H9 (cell line): ENCODE data around the gene CAPN5. TPM values are rescaled to one million over a fixed set of nuclear protein-coding genes. Genes with fewer than 3 reads are reported as not detected.

Source experiments
- DNase-seq: peaks from one replicate; pipeline ENCODE4 v3.0.0-alpha.2; 2017
- H2AFZ ChIP-seq: one replicate; pipeline ENCODE4 v1.6.1; 2013; ENCODE audit warnings: mild to moderate bottlenecking, low read length, control low read depth, moderate library complexity
- H2AK5ac ChIP-seq: 2 replicates; pipeline ENCODE4 v1.6.1; 2013; ENCODE audit warnings: low read length, control low read depth, mixed read lengths; ENCODE audit not compliant: insufficient read length
- H2BK120ac ChIP-seq: one replicate; pipeline ENCODE4 v1.6.1; 2013; ENCODE audit warnings: low read depth, mild to moderate bottlenecking, low read length, control low read depth, inconsistent platforms; ENCODE audit not compliant: poor library complexity, severe bottlenecking
- H2BK12ac ChIP-seq: 2 replicates; pipeline ENCODE4 v1.6.1; 2013; ENCODE audit warnings: low read length, control low read depth, mixed read lengths, low read depth; ENCODE audit not compliant: insufficient read length
- H2BK15ac ChIP-seq: 2 replicates; pipeline ENCODE4 v1.6.1; 2013; ENCODE audit warnings: low read depth, low read length, control low read depth
- H2BK20ac ChIP-seq: one replicate; pipeline ENCODE4 v1.6.1; 2013; ENCODE audit warnings: low read depth, mild to moderate bottlenecking, low read length, control low read depth, inconsistent platforms; ENCODE audit not compliant: poor library complexity, severe bottlenecking
- H2BK5ac ChIP-seq: 2 replicates; pipeline ENCODE4 v1.6.1; 2013; ENCODE audit warnings: low read length, control low read depth, mixed read lengths; ENCODE audit not compliant: insufficient read length
- H3K14ac ChIP-seq: 2 replicates; pipeline ENCODE4 v1.6.1; 2013; ENCODE audit warnings: low read length, control low read depth; ENCODE audit not compliant: insufficient read depth
- H3K18ac ChIP-seq: 2 replicates; pipeline ENCODE4 v1.6.1; 2013; ENCODE audit warnings: low read depth, mild to moderate bottlenecking, mixed read lengths, low read length, control low read depth; ENCODE audit not compliant: insufficient read length
- H3K23ac ChIP-seq: 2 replicates; pipeline ENCODE4 v1.6.1; 2013; ENCODE audit warnings: low read length, control low read depth, mixed read lengths, low read depth; ENCODE audit not compliant: insufficient read length
- H3K23me2 ChIP-seq: 2 replicates; pipeline ENCODE4 v1.6.1; 2013; ENCODE audit warnings: low read depth, mild to moderate bottlenecking, mixed read lengths, low read length, control low read depth; ENCODE audit not compliant: insufficient read length, poor library complexity, severe bottlenecking
- H3K27ac ChIP-seq: 2 replicates; pipeline ENCODE4 v1.5.1; 2013; ENCODE audit warnings: low read length, control low read depth, mixed read lengths, low read depth; ENCODE audit not compliant: insufficient read length
- H3K27me3 ChIP-seq: 2 replicates; pipeline ENCODE4 v1.6.1; 2013; ENCODE audit warnings: low read length, control low read depth, inconsistent platforms; ENCODE audit not compliant: insufficient read depth
- H3K4ac ChIP-seq: 2 replicates; pipeline ENCODE4 v1.6.1; 2013; ENCODE audit warnings: low read depth, mild to moderate bottlenecking, control low read depth, inconsistent platforms, low read length, moderate library complexity
- H3K4me1 ChIP-seq: 2 replicates; pipeline ENCODE4 v1.6.1; 2013; ENCODE audit warnings: low read length, control low read depth, inconsistent platforms; ENCODE audit not compliant: insufficient read depth
- H3K4me2 ChIP-seq: 2 replicates; pipeline ENCODE4 v1.6.1; 2013; ENCODE audit warnings: low read length, control low read depth, mixed read lengths; ENCODE audit not compliant: insufficient read length, insufficient read depth
- H3K56ac ChIP-seq: 2 replicates; pipeline ENCODE4 v1.6.1; 2013; ENCODE audit warnings: low read depth, mild to moderate bottlenecking, mixed read lengths, low read length, control low read depth; ENCODE audit not compliant: insufficient read length
- H3K79me1 ChIP-seq: 2 replicates; pipeline ENCODE4 v1.6.1; 2013; ENCODE audit warnings: low read depth, mild to moderate bottlenecking, moderate library complexity, low read length, control low read depth, inconsistent platforms; ENCODE audit not compliant: insufficient read depth, poor library complexity, severe bottlenecking
- H3K79me2 ChIP-seq: 2 replicates; pipeline ENCODE4 v1.6.1; 2013; ENCODE audit warnings: low read length, control low read depth, inconsistent platforms; ENCODE audit not compliant: insufficient read depth
- H3K9ac ChIP-seq: 2 replicates; pipeline ENCODE4 v1.6.1; 2013; ENCODE audit warnings: low read length, control low read depth, mixed read lengths; ENCODE audit not compliant: insufficient read length; ENCODE audit errors: extremely low read depth
- H3K9me3 ChIP-seq: one replicate; pipeline ENCODE4 v1.6.1; 2013; ENCODE audit warnings: low read depth, low read length, inconsistent platforms; ENCODE audit not compliant: control insufficient read depth
- H3T11ph ChIP-seq: one replicate; pipeline ENCODE4 v1.6.1; 2013; ENCODE audit warnings: mild to moderate bottlenecking, low read length, control low read depth, inconsistent platforms
- H4K20me1 ChIP-seq: one replicate; pipeline ENCODE4 v1.6.1; 2013; ENCODE audit not compliant: control insufficient read depth, insufficient read length, insufficient read depth
- H4K5ac ChIP-seq: 2 replicates; pipeline ENCODE4 v1.6.1; 2013; ENCODE audit warnings: low read depth, mild to moderate bottlenecking, mixed read lengths, low read length, control low read depth; ENCODE audit not compliant: insufficient read length
- H4K8ac ChIP-seq: replicated peaks from 2 replicates; pipeline ENCODE4 v1.6.1; 2013; ENCODE audit warnings: low read length, control low read depth, mixed read lengths, low read depth; ENCODE audit not compliant: insufficient read length
- H4K91ac ChIP-seq: 2 replicates; pipeline ENCODE4 v1.6.1; 2013; ENCODE audit warnings: low read depth, mild to moderate bottlenecking, moderate library complexity, mixed read lengths, low read length, control low read depth; ENCODE audit not compliant: insufficient read length
- H3K27ac Mint-ChIP-seq, 3 experiments: 2 replicates in 2 of 3; 3 replicates in 1 of 3; pipeline ENCODE4 v1.8.0; 2020 to 2021; ENCODE audit warnings: mixed read lengths in 3 of 3, mild to moderate bottlenecking in 1 of 3, moderate library complexity in 1 of 3
- H3K27me3 Mint-ChIP-seq: 2 replicates; pipeline ENCODE4 v1.8.0; 2021; ENCODE audit warnings: low read depth, mild to moderate bottlenecking, moderate library complexity, mixed read lengths
- H3K36me3 Mint-ChIP-seq, 3 experiments: 2 replicates in 2 of 3; 3 replicates in 1 of 3; pipeline ENCODE4 v1.8.0; 2020 to 2021; ENCODE audit warnings: low read depth in 3 of 3, mixed read lengths in 3 of 3; ENCODE audit not compliant: insufficient read depth in 1 of 3
- H3K4me1 Mint-ChIP-seq, 2 experiments: 2 replicates each; pipeline ENCODE4 v1.8.0; 2020; ENCODE audit warnings: mixed read lengths in 2 of 2
- H3K4me3 Mint-ChIP-seq, 2 experiments: 2 replicates in 1 of 2; 3 replicates in 1 of 2; pipeline ENCODE4 v1.8.0; 2020 to 2021; ENCODE audit warnings: mild to moderate bottlenecking in 2 of 2, mixed read lengths in 2 of 2, moderate library complexity in 1 of 2
- H3K9me3 Mint-ChIP-seq, 2 experiments: 2 replicates in 1 of 2; 3 replicates in 1 of 2; pipeline ENCODE4 v1.8.0; 2020; ENCODE audit warnings: mild to moderate bottlenecking in 2 of 2, mixed read lengths in 2 of 2, moderate library complexity in 1 of 2
- WGBS: extraction: QIAGEN DNeasy Blood & Tissue Kit; methylation state at CpG from one replicate; pipeline ENCODE4 v1.1.7; 2013; ENCODE audit warnings: missing lambda C conversion rate, low lambda C conversion rate, mixed read lengths; ENCODE audit not compliant: insufficient read length; ENCODE audit errors: extremely low coverage; 5-methylcytosine and 5-hydroxymethylcytosine counted together
- total RNA-seq: library from RNA; stranded (reverse); gene quantifications from 2 replicates; pipeline ENCODE4 v1.2.1, GENCODE V29; 2021
- TF ChIP-seq, protein P1 (sequence below): fragments of 200-600 bp; sonication (generic); conservative IDR thresholded peaks from 3 replicates; pipeline ENCODE4 v1.8.0; 2021; ENCODE audit warnings: antibody characterized with exemption, mild to moderate bottlenecking

The CAPN5 gene
- total RNA-seq, 1 experiment from 2014 or later = 16.7 TPM

DNA sequence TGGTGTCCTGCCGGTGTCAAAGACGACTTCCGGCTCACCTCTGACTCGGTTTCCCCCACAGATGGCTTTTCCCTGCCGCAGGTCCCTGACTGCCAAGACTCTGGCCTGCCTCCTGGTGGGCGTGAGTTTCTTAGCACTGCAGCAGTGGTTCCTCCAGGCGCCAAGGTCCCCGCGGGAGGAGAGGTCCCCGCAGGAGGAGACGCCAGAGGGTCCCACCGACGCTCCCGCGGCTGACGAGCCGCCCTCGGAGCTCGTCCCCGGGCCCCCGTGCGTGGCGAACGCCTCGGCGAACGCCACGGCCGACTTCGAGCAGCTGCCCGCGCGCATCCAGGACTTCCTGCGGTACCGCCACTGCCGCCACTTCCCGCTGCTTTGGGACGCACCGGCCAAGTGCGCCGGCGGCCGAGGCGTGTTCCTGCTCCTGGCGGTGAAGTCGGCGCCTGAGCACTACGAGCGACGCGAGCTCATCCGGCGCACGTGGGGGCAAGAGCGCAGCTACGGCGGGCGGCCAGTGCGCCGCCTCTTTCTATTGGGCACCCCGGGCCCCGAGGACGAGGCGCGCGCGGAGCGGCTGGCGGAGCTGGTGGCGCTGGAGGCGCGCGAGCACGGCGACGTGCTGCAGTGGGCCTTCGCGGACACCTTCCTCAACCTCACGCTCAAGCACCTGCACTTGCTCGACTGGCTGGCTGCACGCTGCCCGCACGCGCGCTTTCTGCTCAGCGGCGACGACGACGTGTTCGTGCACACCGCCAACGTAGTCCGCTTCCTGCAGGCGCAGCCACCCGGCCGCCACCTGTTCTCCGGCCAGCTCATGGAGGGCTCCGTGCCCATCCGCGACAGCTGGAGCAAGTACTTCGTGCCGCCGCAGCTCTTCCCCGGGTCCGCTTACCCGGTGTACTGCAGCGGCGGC, 27.0 kb upstream of the CAPN5 start:
- peak overlapping the region; percentile 10 for H3K4me2 ChIP-seq
- H3K4me1 ChIP-seq = no peaks in the 10 kb centered on the region
- Mint-ChIP-seq H3K4me1 (peaks cover 5 to 9% of the 10 kb centered on the region in 2 experiments; a peak in 3 of 4 replicates), H3K27ac (no peak overlapping the region), H3K4me3 (peak overlapping the region; percentile 37 to 68; a peak in 4 of 5 replicates), H3K9me3 (peaks cover 2 to 7% of the 10 kb centered on the region in 2 experiments), H3K36me3 (peaks cover 0 to 7% (median 0%) of the 10 kb centered on the region in 3 experiments; a peak in 4 of 7 replicates), H3K27me3 (peaks cover 62% of the 10 kb centered on the region)
- peak; percentile 79 for DNase-seq
- H3K9ac ChIP-seq = no peak overlapping the region
- no peak overlapping the region for H4K91ac ChIP-seq
- H4K20me1 ChIP-seq = no peaks in the 10 kb centered on the region
- no peaks in the 10 kb centered on the region for H3K79me1 ChIP-seq
- no peak overlapping the region for H2BK5ac ChIP-seq
- no peak overlapping the region for H2BK15ac ChIP-seq
- no peak overlapping the region for H2BK12ac ChIP-seq
- no peak overlapping the region for H3K23ac ChIP-seq
- no peaks in the 10 kb centered on the region for H3K23me2 ChIP-seq
- no peaks in the 10 kb centered on the region for H3K9me3 ChIP-seq
- no peak overlapping the region for H3K18ac ChIP-seq
- no peak overlapping the region for H3K4ac ChIP-seq
- no peak overlapping the region for H3K27ac ChIP-seq
- no peak overlapping the region for H3K56ac ChIP-seq
- no peak overlapping the region for H2BK120ac ChIP-seq
- H2AFZ ChIP-seq = no peak overlapping the region
- WGBS = no CpG with 5 or more reads among the region's 109 CpGs
- H4K5ac ChIP-seq = no peak overlapping the region
- TF ChIP-seq, protein P1, sequence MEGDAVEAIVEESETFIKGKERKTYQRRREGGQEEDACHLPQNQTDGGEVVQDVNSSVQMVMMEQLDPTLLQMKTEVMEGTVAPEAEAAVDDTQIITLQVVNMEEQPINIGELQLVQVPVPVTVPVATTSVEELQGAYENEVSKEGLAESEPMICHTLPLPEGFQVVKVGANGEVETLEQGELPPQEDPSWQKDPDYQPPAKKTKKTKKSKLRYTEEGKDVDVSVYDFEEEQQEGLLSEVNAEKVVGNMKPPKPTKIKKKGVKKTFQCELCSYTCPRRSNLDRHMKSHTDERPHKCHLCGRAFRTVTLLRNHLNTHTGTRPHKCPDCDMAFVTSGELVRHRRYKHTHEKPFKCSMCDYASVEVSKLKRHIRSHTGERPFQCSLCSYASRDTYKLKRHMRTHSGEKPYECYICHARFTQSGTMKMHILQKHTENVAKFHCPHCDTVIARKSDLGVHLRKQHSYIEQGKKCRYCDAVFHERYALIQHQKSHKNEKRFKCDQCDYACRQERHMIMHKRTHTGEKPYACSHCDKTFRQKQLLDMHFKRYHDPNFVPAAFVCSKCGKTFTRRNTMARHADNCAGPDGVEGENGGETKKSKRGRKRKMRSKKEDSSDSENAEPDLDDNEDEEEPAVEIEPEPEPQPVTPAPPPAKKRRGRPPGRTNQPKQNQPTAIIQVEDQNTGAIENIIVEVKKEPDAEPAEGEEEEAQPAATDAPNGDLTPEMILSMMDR = peak; percentile 77
- peaks cover 12% of the 10 kb centered on the region; the same call in 1 of the 2 replicates for H3K27me3 ChIP-seq
- H2BK20ac ChIP-seq = no peak overlapping the region
- H3K79me2 ChIP-seq = no peaks in the 10 kb centered on the region
- H4K8ac ChIP-seq = no peak overlapping the region
- no peak overlapping the region for H2AK5ac ChIP-seq
- no peak overlapping the region for H3T11ph ChIP-seq
- H3K14ac ChIP-seq = 0 out of 2 replicates have a peak overlapping the region, but pooled peaks have one; percentile 10
